LNCaP clone FGC (cell line): Measurements from ENCODE around the gene VAPA.

Source experiments
- DNase-seq: peaks from one replicate; pipeline ENCODE4 v3.0.0-alpha.2; 2011; ENCODE audit warnings: low read depth
- H3K4me3 ChIP-seq: 2 replicates; pipeline ENCODE4 v1.5.1; 2011; ENCODE audit warnings: mild to moderate bottlenecking, low read depth, low read length, control low read depth
- CTCF ChIP-seq: IDR thresholded peaks from 2 replicates; pipeline ENCODE4 v1.5.1; 2012; ENCODE audit warnings: mild to moderate bottlenecking; ENCODE audit not compliant: control insufficient read depth, insufficient read depth; ENCODE audit errors: extremely low read depth

Gene VAPA

GRCh38 chr18:9950289-9951016, 36.6 kb downstream of the VAPA start:
- no peak for DNase-seq
- TF ChIP-seq CTCF, result no peak
- no peak overlapping the region for H3K4me3 ChIP-seq

GRCh38 chr18:9951022-9951859, 37.4 kb downstream of the VAPA start:
- H3K4me3 ChIP-seq, result no peak overlapping the region
- TF ChIP-seq CTCF, result peak; percentile 71
- no peak for DNase-seq

- TF ChIP-seq CTCF, result no peak
- no peak for DNase-seq
- no peak overlapping the region for H3K4me3 ChIP-seq
Observed at GRCh38 chr18:9952633-9953416, 39.0 kb downstream of the VAPA start.

GRCh38 chr18:9958861-9959399, 45.1 kb downstream of the VAPA start:
- TF ChIP-seq CTCF, result no peak

GRCh38 chr18:9959564-9959963, 45.7 kb downstream of the VAPA start:
- no peak for DNase-seq

More at GRCh38 chr18:9958861-9959399, 45.1 kb downstream of the VAPA start:
- DNase-seq, result peak; percentile 40
- H3K4me3 ChIP-seq, result no peak overlapping the region

More at GRCh38 chr18:9959564-9959963, 45.7 kb downstream of the VAPA start:
- TF ChIP-seq CTCF, result no peak
- H3K4me3 ChIP-seq, result no peak overlapping the region
